Right lobe of liver (tissue), 6 donors: ENCODE measurements around the gene AP5Z1. TPM values are rescaled to one million over a fixed set of nuclear protein-coding genes. Genes with fewer than 3 reads are reported as not detected.

ENCODE experiments used
- ATAC-seq, 4 donors: fragments of 200-7000 bp; cut with Tn5 transposase; one replicate each; pipeline ENCODE4 v1.9.1; 2020; ENCODE audit warnings: mild to moderate bottlenecking in 4 of 4, moderate library complexity in 4 of 4
- DNase-seq, 3 donors: peaks; one replicate each; pipeline ENCODE4 v3.0.0-alpha.2; 2020
- H3K27ac ChIP-seq, 3 donors: fragments of 200-600 bp; one replicate each; pipeline ENCODE4 v1.8.0; 2022
- H3K27me3 ChIP-seq, 2 donors: fragments of 200-600 bp; one replicate each; pipeline ENCODE4 v1.8.0; 2022
- H3K36me3 ChIP-seq, 4 donors: fragments of 200-600 bp; sonication (generic) in 1 of 4; one replicate each; pipeline versions ENCODE4 v1.5.1 to v1.8.0; 2017 to 2022; ENCODE audit warnings: control low read depth in 1 of 4
- H3K4me1 ChIP-seq, 4 donors: fragments of 200-600 bp; sonication (generic) in 1 of 4; one replicate each; pipeline versions ENCODE4 v1.5.1 to v1.8.0; 2017 to 2022; ENCODE audit warnings: control low read depth in 1 of 4
- H3K4me3 ChIP-seq, 3 donors: fragments of 200-600 bp; one replicate each; pipeline ENCODE4 v1.8.0; 2022
- H3K9me3 ChIP-seq, 4 donors: fragments of 200-600 bp; sonication (generic) in 1 of 4; one replicate each; pipeline versions ENCODE4 v1.5.1 to v1.8.0; 2017 to 2022; ENCODE audit warnings: control low read depth in 1 of 4
- CTCF ChIP-seq, 4 donors: fragments of 200-600 bp in 3 of 4; fragments of 450-650 bp in 1 of 4; IDR thresholded peaks; one replicate each; pipeline versions ENCODE4 v1.5.1 to v1.8.0; 2016 to 2022; ENCODE audit warnings: antibody characterized with exemption in 4 of 4, mild to moderate bottlenecking in 2 of 4
- POLR2A ChIP-seq: fragments of 450-650 bp; IDR thresholded peaks from one replicate; pipeline ENCODE4 v1.6.1; 2017; ENCODE audit warnings: antibody characterized with exemption, mild to moderate bottlenecking
- WGBS: methylation state at CpG from one replicate; pipeline ENCODE4 v1.1.6; 2018; ENCODE audit warnings: low coverage, low lambda C conversion rate; ENCODE audit not compliant: insufficient coverage; ENCODE audit errors: missing lambda C conversion rate; 5-methylcytosine and 5-hydroxymethylcytosine counted together
- intact Hi-C, 2 donors: fragments of 100-400 bp; cut with DNase I; formaldehyde crosslinking; loops; one replicate each; pipeline versions ENCODE4 v1.11.2 to v1.14.1; 2022
- total RNA-seq, 6 experiments: library from RNA; depleted of rRNA in 2 of 6; stranded (reverse); fragments of >200 nt in 2 of 6; fragmentation: NEBNext Ultra II Directional in 3 of 6; extraction: Animal tissue kit (Norgen Biotek cat#: 25700) in 3 of 6; gene quantifications; one replicate each; pipeline versions ENCODE4 v1.1.0 to v1.2.4, GENCODE V29; 2016 to 2023
- donor health status: DM: no; HTN: yes; CAD: no.
- donor health status: DM: no; HTN: no; CAD: no.
- donor health status: DM: no; HTN: no; CAD: no.
- donor health status: DM: no; HTN: yes; CAD: no.
- donor health status: DM: no; HTN: yes; CAD: no.

Gene AP5Z1
- total RNA-seq, 6 experiments from 2014 or later = 9.7 to 23.6 (median 14.2) TPM

- no peaks in the 10 kb centered on the region for H3K4me1 ChIP-seq
- H3K4me3 ChIP-seq = no peak overlapping the region
- intact Hi-C loops = no loop called here
- no peaks in the 10 kb centered on the region for H3K27me3 ChIP-seq
- 71% methylated on average over 3 of the region's 28 CpGs for WGBS
- no peak for ATAC-seq
- TF ChIP-seq POLR2A (no peak), CTCF (IDR thresholded peaks at IDR 0.05) (no peak)
- DNase-seq = no peak
- no peaks in the 10 kb centered on the region for H3K36me3 ChIP-seq
- no peaks in the 10 kb centered on the region for H3K9me3 ChIP-seq
- H3K27ac ChIP-seq = no peak overlapping the region
These were observed 60.2 kb downstream of the AP5Z1 start for GRCh38 chr7:4835398-4836205.

- Histone ChIP-seq H3K36me3 (no peaks in the 10 kb centered on the region), H3K9me3 (no peaks in the 10 kb centered on the region), H3K4me3 (no peak overlapping the region), H3K27me3 (no peaks in the 10 kb centered on the region), H3K27ac (no peak overlapping the region), H3K4me1 (no peaks in the 10 kb centered on the region)
- TF ChIP-seq POLR2A = no peak
- no peak for TF ChIP-seq CTCF (IDR thresholded peaks at IDR 0.05)
- no CpG with 5 or more reads among the region's 30 CpGs for WGBS
- ATAC-seq (no peak), DNase-seq (no peak)
- intact Hi-C loops = no loop called here
These were observed 60.8 kb downstream of the AP5Z1 start for GRCh38 chr7:4836206-4836661.

- no peak for ATAC-seq
- Histone ChIP-seq H3K27ac (no peak overlapping the region), H3K36me3 (no peaks in the 10 kb centered on the region), H3K27me3 (no peaks in the 10 kb centered on the region), H3K4me1 (no peaks in the 10 kb centered on the region), H3K4me3 (no peak overlapping the region), H3K9me3 (no peaks in the 10 kb centered on the region)
- intact Hi-C loops = no loop called here
- 86% methylated on average over 1 of the region's 22 CpGs for WGBS
- TF ChIP-seq CTCF (IDR thresholded peaks at IDR 0.05) = no peak
- DNase-seq = no peak
These were observed 61.8 kb downstream of the AP5Z1 start for GRCh38 chr7:4837041-4837802.

GRCh38 chr7:4837803-4838625 lies 62.6 kb downstream of the AP5Z1 start:
- TF ChIP-seq POLR2A (no peak), CTCF (IDR thresholded peaks at IDR 0.05) (no peak)
- WGBS = 68% methylated on average over 5 of the region's 30 CpGs
- no peak overlapping the region for H3K27ac ChIP-seq
- H3K36me3 ChIP-seq = no peaks in the 10 kb centered on the region
- ATAC-seq = no peak
- H3K4me3 ChIP-seq = no peak overlapping the region
- DNase-seq = no peak
- H3K4me1 ChIP-seq = no peaks in the 10 kb centered on the region
- no peaks in the 10 kb centered on the region for H3K27me3 ChIP-seq
- H3K9me3 ChIP-seq = no peaks in the 10 kb centered on the region
- intact Hi-C loops = no loop called here
